H9 (cell line): Measurements from ENCODE around the gene ELAPOR2. TPM values are rescaled to one million over a fixed set of nuclear protein-coding genes. Genes with fewer than 3 reads are reported as not detected.

Source experiments
- DNase-seq: peaks from one replicate; pipeline ENCODE4 v3.0.0-alpha.2; 2017
- H2AFZ ChIP-seq: one replicate; pipeline ENCODE4 v1.6.1; 2013; ENCODE audit warnings: mild to moderate bottlenecking, low read length, control low read depth, moderate library complexity
- H2AK5ac ChIP-seq: 2 replicates; pipeline ENCODE4 v1.6.1; 2013; ENCODE audit warnings: low read length, control low read depth, mixed read lengths; ENCODE audit not compliant: insufficient read length
- H2BK120ac ChIP-seq: one replicate; pipeline ENCODE4 v1.6.1; 2013; ENCODE audit warnings: low read depth, mild to moderate bottlenecking, low read length, control low read depth, inconsistent platforms; ENCODE audit not compliant: poor library complexity, severe bottlenecking
- H2BK12ac ChIP-seq: 2 replicates; pipeline ENCODE4 v1.6.1; 2013; ENCODE audit warnings: low read length, control low read depth, mixed read lengths, low read depth; ENCODE audit not compliant: insufficient read length
- H2BK15ac ChIP-seq: 2 replicates; pipeline ENCODE4 v1.6.1; 2013; ENCODE audit warnings: low read depth, low read length, control low read depth
- H2BK20ac ChIP-seq: one replicate; pipeline ENCODE4 v1.6.1; 2013; ENCODE audit warnings: low read depth, mild to moderate bottlenecking, low read length, control low read depth, inconsistent platforms; ENCODE audit not compliant: poor library complexity, severe bottlenecking
- H2BK5ac ChIP-seq: 2 replicates; pipeline ENCODE4 v1.6.1; 2013; ENCODE audit warnings: low read length, control low read depth, mixed read lengths; ENCODE audit not compliant: insufficient read length
- H3K14ac ChIP-seq: 2 replicates; pipeline ENCODE4 v1.6.1; 2013; ENCODE audit warnings: low read length, control low read depth; ENCODE audit not compliant: insufficient read depth
- H3K18ac ChIP-seq: 2 replicates; pipeline ENCODE4 v1.6.1; 2013; ENCODE audit warnings: low read depth, mild to moderate bottlenecking, mixed read lengths, low read length, control low read depth; ENCODE audit not compliant: insufficient read length
- H3K23ac ChIP-seq: 2 replicates; pipeline ENCODE4 v1.6.1; 2013; ENCODE audit warnings: low read length, control low read depth, mixed read lengths, low read depth; ENCODE audit not compliant: insufficient read length
- H3K23me2 ChIP-seq: 2 replicates; pipeline ENCODE4 v1.6.1; 2013; ENCODE audit warnings: low read depth, mild to moderate bottlenecking, mixed read lengths, low read length, control low read depth; ENCODE audit not compliant: insufficient read length, poor library complexity, severe bottlenecking
- H3K27ac ChIP-seq: 2 replicates; pipeline ENCODE4 v1.5.1; 2013; ENCODE audit warnings: low read length, control low read depth, mixed read lengths, low read depth; ENCODE audit not compliant: insufficient read length
- H3K27me3 ChIP-seq: 2 replicates; pipeline ENCODE4 v1.6.1; 2013; ENCODE audit warnings: low read length, control low read depth, inconsistent platforms; ENCODE audit not compliant: insufficient read depth
- H3K4ac ChIP-seq: 2 replicates; pipeline ENCODE4 v1.6.1; 2013; ENCODE audit warnings: low read depth, mild to moderate bottlenecking, control low read depth, inconsistent platforms, low read length, moderate library complexity
- H3K4me1 ChIP-seq: 2 replicates; pipeline ENCODE4 v1.6.1; 2013; ENCODE audit warnings: low read length, control low read depth, inconsistent platforms; ENCODE audit not compliant: insufficient read depth
- H3K4me2 ChIP-seq: 2 replicates; pipeline ENCODE4 v1.6.1; 2013; ENCODE audit warnings: low read length, control low read depth, mixed read lengths; ENCODE audit not compliant: insufficient read length, insufficient read depth
- H3K56ac ChIP-seq: 2 replicates; pipeline ENCODE4 v1.6.1; 2013; ENCODE audit warnings: low read depth, mild to moderate bottlenecking, mixed read lengths, low read length, control low read depth; ENCODE audit not compliant: insufficient read length
- H3K79me1 ChIP-seq: 2 replicates; pipeline ENCODE4 v1.6.1; 2013; ENCODE audit warnings: low read depth, mild to moderate bottlenecking, moderate library complexity, low read length, control low read depth, inconsistent platforms; ENCODE audit not compliant: insufficient read depth, poor library complexity, severe bottlenecking
- H3K79me2 ChIP-seq: 2 replicates; pipeline ENCODE4 v1.6.1; 2013; ENCODE audit warnings: low read length, control low read depth, inconsistent platforms; ENCODE audit not compliant: insufficient read depth
- H3K9ac ChIP-seq: 2 replicates; pipeline ENCODE4 v1.6.1; 2013; ENCODE audit warnings: low read length, control low read depth, mixed read lengths; ENCODE audit not compliant: insufficient read length; ENCODE audit errors: extremely low read depth
- H3K9me3 ChIP-seq: one replicate; pipeline ENCODE4 v1.6.1; 2013; ENCODE audit warnings: low read depth, low read length, inconsistent platforms; ENCODE audit not compliant: control insufficient read depth
- H3T11ph ChIP-seq: one replicate; pipeline ENCODE4 v1.6.1; 2013; ENCODE audit warnings: mild to moderate bottlenecking, low read length, control low read depth, inconsistent platforms
- H4K20me1 ChIP-seq: one replicate; pipeline ENCODE4 v1.6.1; 2013; ENCODE audit not compliant: control insufficient read depth, insufficient read length, insufficient read depth
- H4K5ac ChIP-seq: 2 replicates; pipeline ENCODE4 v1.6.1; 2013; ENCODE audit warnings: low read depth, mild to moderate bottlenecking, mixed read lengths, low read length, control low read depth; ENCODE audit not compliant: insufficient read length
- H4K8ac ChIP-seq: replicated peaks from 2 replicates; pipeline ENCODE4 v1.6.1; 2013; ENCODE audit warnings: low read length, control low read depth, mixed read lengths, low read depth; ENCODE audit not compliant: insufficient read length
- H4K91ac ChIP-seq: 2 replicates; pipeline ENCODE4 v1.6.1; 2013; ENCODE audit warnings: low read depth, mild to moderate bottlenecking, moderate library complexity, mixed read lengths, low read length, control low read depth; ENCODE audit not compliant: insufficient read length
- H3K27ac Mint-ChIP-seq, 3 experiments: 2 replicates in 2 of 3; 3 replicates in 1 of 3; pipeline ENCODE4 v1.8.0; 2020 to 2021; ENCODE audit warnings: mixed read lengths in 3 of 3, mild to moderate bottlenecking in 1 of 3, moderate library complexity in 1 of 3
- H3K27me3 Mint-ChIP-seq: 2 replicates; pipeline ENCODE4 v1.8.0; 2021; ENCODE audit warnings: low read depth, mild to moderate bottlenecking, moderate library complexity, mixed read lengths
- H3K36me3 Mint-ChIP-seq, 3 experiments: 2 replicates in 2 of 3; 3 replicates in 1 of 3; pipeline ENCODE4 v1.8.0; 2020 to 2021; ENCODE audit warnings: low read depth in 3 of 3, mixed read lengths in 3 of 3; ENCODE audit not compliant: insufficient read depth in 1 of 3
- H3K4me1 Mint-ChIP-seq, 2 experiments: 2 replicates each; pipeline ENCODE4 v1.8.0; 2020; ENCODE audit warnings: mixed read lengths in 2 of 2
- H3K4me3 Mint-ChIP-seq, 2 experiments: 2 replicates in 1 of 2; 3 replicates in 1 of 2; pipeline ENCODE4 v1.8.0; 2020 to 2021; ENCODE audit warnings: mild to moderate bottlenecking in 2 of 2, mixed read lengths in 2 of 2, moderate library complexity in 1 of 2
- H3K9me3 Mint-ChIP-seq, 2 experiments: 2 replicates in 1 of 2; 3 replicates in 1 of 2; pipeline ENCODE4 v1.8.0; 2020; ENCODE audit warnings: mild to moderate bottlenecking in 2 of 2, mixed read lengths in 2 of 2, moderate library complexity in 1 of 2
- CTCF ChIP-seq: fragments of 200-600 bp; sonication (generic); conservative IDR thresholded peaks from 3 replicates; pipeline ENCODE4 v1.8.0; 2021; ENCODE audit warnings: antibody characterized with exemption, mild to moderate bottlenecking
- WGBS: extraction: QIAGEN DNeasy Blood & Tissue Kit; methylation state at CpG from one replicate; pipeline ENCODE4 v1.1.7; 2013; ENCODE audit warnings: missing lambda C conversion rate, low lambda C conversion rate, mixed read lengths; ENCODE audit not compliant: insufficient read length; ENCODE audit errors: extremely low coverage; 5-methylcytosine and 5-hydroxymethylcytosine counted together
- total RNA-seq: library from RNA; stranded (reverse); gene quantifications from 2 replicates; pipeline ENCODE4 v1.2.1, GENCODE V29; 2021

ELAPOR2 gene
- total RNA-seq, 1 experiment from 2014 or later, result 36.8 TPM

- Mint-ChIP-seq H3K27me3 (no peaks in the 10 kb centered on the region), H3K27ac (no peak overlapping the region), H3K4me3 (no peak overlapping the region), H3K9me3 (no peaks in the 10 kb centered on the region), H3K36me3 (peaks cover 0 to 11% (median 0%) of the 10 kb centered on the region in 3 experiments; a peak in 2 of 7 replicates), H3K4me1 (no peaks in the 10 kb centered on the region)
- no peaks in the 10 kb centered on the region for H3K79me1 ChIP-seq
- H3K9me3 ChIP-seq, result no peaks in the 10 kb centered on the region
- no CpG with 5 or more reads among the region's 1 CpG for WGBS
- H4K91ac ChIP-seq, result no peak overlapping the region
- H3K14ac ChIP-seq, result no peak overlapping the region
- no peak overlapping the region for H2BK12ac ChIP-seq
- H3K4ac ChIP-seq, result no peak overlapping the region
- H3K4me2 ChIP-seq, result no peak overlapping the region
- H3K27ac ChIP-seq, result no peak overlapping the region
- no peaks in the 10 kb centered on the region for H3K79me2 ChIP-seq
- no peaks in the 10 kb centered on the region for H3K27me3 ChIP-seq
- no peak overlapping the region for H4K5ac ChIP-seq
- H3K4me1 ChIP-seq, result no peaks in the 10 kb centered on the region
- H2AFZ ChIP-seq, result no peak overlapping the region
- no peak overlapping the region for H3K56ac ChIP-seq
- H4K20me1 ChIP-seq, result no peaks in the 10 kb centered on the region
- no peak overlapping the region for H2BK20ac ChIP-seq
- no peaks in the 10 kb centered on the region for H3K23me2 ChIP-seq
- no peak overlapping the region for H4K8ac ChIP-seq
- no peak overlapping the region for H2BK120ac ChIP-seq
- no peak overlapping the region for H3K18ac ChIP-seq
- no peak overlapping the region for H2AK5ac ChIP-seq
- H2BK5ac ChIP-seq, result no peak overlapping the region
- no peak overlapping the region for H3T11ph ChIP-seq
- no peak overlapping the region for H3K23ac ChIP-seq
- no peak overlapping the region for H3K9ac ChIP-seq
- DNase-seq, result no peak
- no peak for TF ChIP-seq CTCF
- no peak overlapping the region for H2BK15ac ChIP-seq
Measured at GRCh38 chr7:87105401-87105800, 45.9 kb upstream of the ELAPOR2 start.
